Occipital lobe (tissue), 2 donors: ENCODE results near the gene KCNJ9. TPM values are rescaled to one million over a fixed set of nuclear protein-coding genes. Genes with fewer than 3 reads are reported as not detected.
"Not testable (repeated sequence)": the region's sequence is repeated elsewhere in the genome, so short reads cannot be mapped to it uniquely, and the experiment has no call there.

Source experiments
- DNase-seq: peaks from one replicate; lab custom pipeline; 2025; lab: John Stamatoyannopoulos, UW
- total RNA-seq: library from RNA; depleted of rRNA; stranded (reverse); fragments of >200 nt; gene quantifications from one replicate; pipeline ENCODE4 v1.2.3, GENCODE V29; 2014

KCNJ9 gene
- 14.7 TPM for total RNA-seq

DNA sequence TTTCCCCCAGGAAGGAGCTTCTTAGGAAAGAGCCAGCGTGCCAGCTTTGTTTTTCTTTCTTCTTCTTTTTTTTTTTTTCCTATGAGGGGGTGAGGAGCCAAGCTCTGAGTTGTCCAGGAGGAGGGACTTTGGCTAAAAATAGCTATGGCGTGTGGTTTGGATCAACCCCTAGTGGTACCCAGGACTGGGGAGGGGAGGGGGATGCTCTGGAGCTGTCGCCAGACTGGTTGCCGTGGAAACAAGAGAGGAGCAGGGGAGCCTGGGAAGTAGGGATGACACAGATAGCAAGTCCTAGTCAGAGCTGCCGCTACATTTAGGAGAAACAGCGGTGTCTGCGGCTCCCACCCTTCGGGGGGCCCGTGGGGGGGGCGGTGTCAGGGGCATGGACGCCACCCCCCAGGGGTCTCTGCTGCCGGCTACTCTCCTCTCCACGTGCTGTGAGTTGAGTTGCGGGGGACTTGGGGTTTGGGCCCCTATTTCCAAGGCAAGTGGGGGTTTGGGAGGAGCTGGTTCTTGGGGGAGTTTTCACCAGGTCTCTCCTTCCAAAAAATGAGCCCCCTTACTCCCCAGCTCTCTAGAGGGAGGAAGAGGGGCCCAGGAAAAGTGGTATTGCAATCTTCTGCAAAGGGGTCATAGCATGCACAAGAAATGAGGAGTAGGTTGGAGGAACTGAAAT, at the start of gene KCNJ9:
Gene KCNJ9 (plus strand): TSS at position 278 of the 676 bp plus-strand sequence. CDS start 2,493 bp downstream, outside the sequence.
- DNase-seq, result peak; percentile 91

DNA sequence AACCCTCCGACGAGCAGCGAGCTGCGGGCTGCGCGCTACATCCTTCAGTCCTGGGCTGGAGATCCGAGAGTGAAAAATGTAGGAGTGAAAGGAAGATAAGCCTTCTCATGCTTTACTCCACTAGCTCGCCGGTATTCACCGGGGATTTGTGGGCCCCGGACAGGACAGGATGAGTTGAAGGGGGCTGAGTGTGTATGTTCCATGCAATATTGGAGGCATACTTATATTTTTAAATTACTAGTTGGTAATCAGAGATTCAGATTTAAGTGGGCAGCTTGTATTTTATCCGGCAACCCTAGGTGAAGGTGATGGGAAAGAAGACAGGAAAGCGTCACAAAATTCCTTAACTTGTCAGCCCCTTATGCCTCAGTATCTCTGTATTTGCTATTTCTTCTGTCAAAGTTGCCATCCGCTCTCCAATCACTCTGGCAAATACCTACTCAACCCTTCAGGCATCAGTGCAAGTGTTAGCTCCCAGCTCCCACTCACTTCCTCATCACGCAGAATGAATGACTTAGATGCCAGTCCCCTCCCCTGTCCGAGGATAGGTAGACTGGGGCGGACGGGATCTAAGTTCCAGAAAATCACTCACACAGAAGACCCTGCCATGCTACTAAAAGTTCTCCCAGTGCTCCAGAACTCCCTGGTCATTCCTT, 49.0 kb upstream of the KCNJ9 start:
- DNase-seq, result no peak

DNA sequence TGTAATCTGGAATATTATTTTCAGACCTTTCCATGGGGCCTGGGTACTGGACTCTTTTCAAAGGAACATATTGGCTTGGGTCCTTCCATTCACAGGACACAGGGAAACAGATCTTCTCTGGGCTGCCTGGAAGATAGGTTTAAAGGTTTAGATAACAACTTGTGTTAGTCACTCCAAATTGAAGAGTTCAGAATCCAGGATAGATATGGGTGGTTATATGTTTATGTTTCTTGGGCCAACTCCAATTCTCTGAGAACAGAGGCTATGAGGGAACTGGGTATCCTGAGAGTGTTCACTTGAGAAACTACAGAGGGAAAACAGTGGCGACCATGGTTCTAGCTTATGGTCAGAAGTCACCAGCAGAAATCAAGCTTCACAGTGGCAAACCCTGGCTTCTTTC, 40.9 kb upstream of the KCNJ9 start:
- no peak for DNase-seq

DNA sequence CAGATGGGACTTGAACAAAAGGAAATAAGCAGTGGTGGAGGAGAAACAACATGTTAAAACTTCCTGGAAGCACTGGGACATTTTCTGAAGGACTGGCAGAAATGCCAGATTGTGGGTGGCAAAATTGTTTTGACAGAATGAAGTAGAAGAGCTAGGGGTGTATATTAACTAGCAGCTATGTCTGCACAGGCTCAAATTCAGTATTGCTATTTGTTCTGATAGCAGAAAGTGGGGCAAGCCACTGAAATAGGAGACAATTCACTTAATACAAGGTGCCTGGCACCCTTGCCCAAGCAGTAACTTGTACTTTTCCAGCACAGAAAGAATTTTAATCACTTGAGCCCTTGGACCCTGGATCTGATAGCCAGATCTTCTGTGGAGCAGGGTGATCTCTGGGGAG, 37.8 kb upstream of the KCNJ9 start:
- no peak for DNase-seq

DNA sequence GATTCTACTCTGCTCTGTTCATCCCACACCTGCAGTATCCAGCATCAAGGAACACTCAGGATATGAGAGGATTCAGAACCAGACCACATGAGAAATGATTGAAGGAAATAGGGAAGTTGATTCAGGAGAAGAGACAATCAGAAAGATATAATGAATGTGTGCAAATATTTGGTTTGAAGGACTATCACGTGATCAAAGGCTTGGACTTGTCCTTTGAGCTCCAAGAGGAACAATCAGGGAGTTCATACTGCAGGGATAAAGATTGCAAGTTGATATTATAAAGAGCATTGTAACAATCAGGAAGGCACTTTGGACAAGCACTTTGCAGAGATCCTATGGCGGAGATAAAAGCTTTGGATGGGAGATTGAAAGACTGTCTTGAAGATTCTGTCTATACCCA, 35.7 kb upstream of the KCNJ9 start:
- DNase-seq, result no peak

DNA sequence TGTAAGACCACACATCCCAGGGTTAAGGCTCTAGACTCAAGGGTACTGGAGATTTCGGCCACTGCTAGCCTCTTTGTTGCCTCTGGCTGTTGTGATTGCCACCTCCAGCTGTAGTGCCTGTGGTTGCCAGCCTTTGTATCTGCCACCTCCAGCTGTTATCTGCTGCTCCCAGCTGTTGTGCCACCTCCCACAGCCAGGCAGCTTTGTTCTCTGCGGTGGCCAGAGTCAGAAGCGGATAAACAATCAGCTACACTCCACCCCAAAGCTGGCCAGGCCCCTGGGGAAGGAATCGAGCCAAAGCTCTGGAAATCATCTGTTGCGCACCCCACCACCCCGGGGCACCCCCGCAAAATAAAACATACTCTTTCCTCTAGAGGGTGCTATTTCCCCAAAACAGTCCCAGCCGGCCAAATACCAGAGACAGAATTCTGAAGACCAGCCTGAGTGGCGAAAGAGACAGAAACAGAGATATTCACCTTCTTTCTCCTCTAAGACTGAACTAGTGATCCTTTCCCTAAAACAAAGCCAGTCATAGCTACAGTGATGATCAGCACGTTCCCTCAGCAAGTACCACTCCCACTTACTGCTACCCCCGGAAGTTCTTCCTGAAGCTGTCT, 34.7 kb upstream of the KCNJ9 start:
- DNase-seq, result peak; percentile 79

DNA sequence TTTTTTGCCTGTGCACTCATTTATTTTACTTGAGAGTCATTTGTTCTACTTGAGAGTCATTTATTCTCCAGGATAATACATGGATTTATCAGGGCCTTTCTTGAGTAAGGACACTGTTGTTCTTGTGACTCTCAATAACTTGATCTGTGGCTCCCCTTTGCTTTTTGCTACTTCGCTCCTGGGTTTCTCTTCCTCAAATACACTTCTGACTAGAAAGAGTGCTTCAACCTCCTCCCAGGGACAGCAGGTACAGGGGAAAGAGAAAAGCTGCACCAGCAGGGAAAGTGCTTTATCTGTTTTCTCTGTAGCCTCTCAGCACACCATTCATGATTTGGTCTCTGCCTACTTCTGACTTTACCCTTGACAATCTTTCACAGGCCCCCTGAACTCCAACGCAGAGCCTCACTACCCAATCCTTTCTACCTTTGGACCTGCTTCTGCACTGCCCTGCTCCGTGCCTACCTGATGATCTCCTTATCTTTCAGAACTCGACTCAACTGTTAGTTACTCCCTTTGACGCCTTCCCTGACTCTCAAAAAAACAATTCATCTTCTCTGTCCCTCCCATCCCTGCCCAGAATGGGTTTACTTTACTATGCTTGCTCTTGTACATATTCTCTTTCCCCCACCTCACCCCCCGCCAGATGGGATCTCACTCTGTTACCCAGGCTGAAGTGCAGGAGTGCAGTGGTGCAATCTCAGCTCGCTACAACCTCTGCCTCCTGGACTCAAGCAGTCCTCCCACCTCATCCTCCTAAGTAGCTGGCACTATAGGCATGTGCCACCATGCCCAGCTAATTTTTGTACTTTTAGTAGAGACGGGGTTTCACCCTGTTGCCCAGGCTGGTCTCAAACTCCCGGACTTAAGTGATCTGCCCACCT, 34.0 kb upstream of the KCNJ9 start:
- no peak for DNase-seq

DNA sequence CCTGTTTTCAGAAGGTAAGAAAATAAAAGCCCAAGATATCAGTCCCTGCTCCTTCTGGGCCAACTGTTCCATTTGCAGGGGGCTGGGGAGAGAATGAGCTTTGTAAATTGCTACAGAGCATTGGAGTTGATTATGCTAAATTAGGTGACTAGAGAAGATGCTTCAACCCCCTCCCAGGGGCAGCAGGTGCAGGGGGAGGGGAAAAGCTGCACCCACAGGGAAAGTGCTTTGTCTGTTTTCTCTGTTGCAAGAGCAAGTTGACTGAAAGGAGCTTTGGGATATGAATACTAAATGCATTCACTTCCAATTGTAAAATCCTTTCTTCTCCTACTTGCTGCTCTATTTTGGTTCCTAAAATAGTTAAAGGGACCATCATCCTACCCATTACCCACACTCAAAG, 33.0 kb upstream of the KCNJ9 start:
- no peak for DNase-seq

DNA sequence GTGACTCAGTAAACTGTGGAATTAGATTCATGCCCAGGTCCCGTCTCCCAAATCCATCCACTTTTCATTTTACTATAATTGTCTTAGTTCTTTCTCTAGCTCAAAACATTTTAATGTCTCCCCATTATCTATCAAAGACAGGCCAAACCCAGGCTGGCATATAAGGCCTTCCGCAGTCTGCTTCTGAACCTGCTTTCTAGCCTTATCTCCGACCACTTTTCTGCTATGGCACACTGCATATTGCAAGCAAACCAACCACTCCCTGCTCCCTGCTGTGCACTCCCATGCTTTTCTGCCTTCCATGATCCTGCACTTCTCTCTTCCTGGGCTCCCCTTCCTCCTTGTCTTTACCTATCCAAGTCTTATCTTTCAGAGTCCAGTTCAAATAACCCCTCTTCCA, 32.2 kb upstream of the KCNJ9 start:
- DNase-seq, result no peak

DNA sequence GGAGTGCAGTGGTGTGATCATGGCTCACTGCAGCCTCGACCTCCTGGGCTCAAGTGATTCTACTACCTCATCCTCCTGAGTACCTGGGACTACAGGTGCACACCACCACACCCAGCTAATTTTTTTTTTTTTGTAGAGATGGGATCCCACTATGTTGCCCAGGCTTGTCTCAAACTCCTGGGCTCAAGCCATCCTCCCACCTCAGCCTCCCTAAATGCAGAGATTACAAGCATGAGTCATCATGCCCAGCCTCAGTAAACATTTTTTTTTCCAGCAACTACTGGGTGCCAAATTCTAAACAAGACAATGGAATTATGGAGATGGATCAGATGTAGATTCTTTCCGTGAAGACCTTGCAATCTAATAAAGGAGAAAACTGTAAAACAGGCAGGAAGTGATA, 31.2 kb upstream of the KCNJ9 start:
- not testable (repeated sequence) for DNase-seq

DNA sequence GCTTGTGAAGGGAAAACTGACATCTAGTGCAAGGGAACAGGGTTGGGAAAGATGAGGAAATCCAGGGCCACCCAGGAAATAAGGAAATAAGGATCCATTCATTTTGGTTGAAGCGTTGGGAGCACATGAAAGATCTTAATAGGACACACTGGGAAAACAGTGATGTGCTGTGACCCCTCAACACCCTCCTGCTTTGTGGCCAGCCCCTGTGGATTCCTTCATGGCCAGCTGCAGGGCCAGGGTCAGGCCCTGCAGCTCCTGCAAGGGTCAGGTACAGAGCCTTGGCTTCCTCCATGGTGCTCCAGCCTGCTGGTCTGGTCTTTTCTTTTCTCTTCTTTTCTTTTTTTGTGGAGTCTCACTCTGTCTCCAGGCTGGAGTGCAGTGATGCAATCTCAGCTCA, 30.7 kb upstream of the KCNJ9 start:
- no peak for DNase-seq

DNA sequence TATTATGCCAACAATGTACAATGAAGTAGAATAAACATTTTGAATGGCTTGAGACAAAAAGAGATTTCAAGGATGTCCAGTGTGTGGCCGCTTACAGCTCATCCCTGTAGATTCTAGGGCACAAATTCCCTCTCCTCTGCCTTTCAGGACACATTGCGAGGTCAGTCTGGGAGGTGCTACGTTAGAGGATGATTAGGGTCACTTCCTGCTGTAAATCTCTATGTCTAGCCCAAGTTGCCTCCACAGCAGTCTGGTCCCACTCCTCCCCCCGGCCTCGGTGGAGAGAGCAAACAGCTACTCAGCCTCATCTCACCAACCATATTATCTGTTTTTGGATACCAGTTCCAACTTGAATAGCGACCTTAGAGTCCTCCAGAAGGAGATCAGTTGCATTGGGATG, 28.4 kb upstream of the KCNJ9 start:
- no peak for DNase-seq

DNA sequence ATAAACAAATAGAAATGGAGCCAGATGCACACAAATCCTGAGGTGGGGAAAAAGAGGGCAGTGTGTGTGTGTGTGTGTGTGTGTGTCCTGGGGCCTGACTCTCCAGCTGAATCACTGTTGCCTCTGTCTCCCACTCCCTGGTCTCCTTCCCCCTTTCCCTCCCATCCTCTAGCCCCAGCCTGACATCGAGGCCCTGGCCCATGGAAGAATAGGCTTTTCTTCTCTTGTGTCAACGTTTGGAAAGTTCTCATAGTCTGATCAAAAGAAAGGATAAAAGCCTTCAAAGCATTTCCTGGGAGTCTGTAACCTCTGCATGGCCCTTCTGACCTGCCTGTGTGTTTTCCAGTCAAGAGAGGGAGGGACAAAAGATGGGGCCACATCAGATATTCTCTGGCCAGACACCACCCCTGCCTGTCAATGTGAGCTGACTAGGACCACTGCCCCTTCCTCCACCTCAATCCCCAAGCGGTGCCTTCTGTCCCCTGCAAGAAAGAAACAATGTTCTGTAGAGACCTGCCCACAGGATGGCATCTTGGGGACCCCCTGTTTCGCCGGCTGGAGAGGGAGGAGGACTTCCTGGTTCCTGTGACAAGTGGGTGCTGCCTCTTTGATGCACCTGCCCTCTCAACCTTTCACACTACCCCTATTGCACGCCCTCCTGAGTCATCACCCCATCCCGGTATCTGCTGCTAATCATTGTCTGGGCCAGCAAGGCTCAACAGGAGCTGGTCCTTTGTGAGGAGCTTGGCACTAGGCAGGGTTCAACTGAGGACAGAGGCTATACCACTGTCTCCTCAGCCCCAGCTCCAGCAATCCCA, 27.6 kb upstream of the KCNJ9 start:
- DNase-seq, result no peak

DNA sequence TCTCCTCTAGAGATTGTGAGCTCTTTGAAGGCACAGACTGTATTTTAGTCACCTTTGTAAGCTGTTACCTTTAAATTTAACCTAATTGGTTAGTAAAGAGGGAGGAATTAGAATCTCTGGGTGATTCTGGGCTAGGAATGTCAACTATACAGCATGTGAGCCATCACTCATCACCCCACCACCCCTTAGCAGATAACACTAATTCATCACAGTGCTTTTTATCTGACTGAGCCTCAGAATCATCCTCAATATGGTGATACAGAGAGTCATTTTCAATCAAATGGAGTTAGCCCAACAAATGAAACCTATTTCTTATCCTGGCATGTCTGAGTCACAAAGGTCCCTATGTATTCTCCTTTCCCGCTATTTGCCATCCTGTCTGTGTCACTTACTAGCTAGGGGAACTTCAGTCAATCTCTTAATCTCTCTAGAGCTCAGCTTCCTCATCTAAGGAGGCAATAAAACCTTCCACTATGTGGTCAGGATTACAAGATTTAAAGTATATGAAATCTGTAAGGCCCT, 24.6 kb upstream of the KCNJ9 start:
- no peak for DNase-seq

DNA sequence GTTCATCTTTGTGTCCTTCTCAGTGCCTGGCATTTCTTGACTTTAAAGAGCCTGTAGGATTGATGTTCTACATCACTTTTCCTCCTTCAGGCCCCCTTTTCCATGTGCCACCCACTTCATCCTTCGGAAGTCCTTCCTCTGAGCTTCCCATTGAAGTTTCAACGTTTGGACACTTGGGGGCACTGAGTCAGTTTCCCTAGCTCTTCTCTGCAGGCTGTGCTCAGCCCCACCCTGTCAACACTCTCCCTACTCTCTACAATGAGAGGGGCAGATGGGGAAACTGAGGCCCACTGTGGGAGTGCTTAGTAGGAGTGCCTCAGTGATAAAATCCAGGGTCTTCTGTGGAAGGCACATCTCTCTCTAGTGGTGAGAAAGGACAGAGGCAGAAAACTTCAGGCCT, 23.3 kb upstream of the KCNJ9 start:
- no peak for DNase-seq

DNA sequence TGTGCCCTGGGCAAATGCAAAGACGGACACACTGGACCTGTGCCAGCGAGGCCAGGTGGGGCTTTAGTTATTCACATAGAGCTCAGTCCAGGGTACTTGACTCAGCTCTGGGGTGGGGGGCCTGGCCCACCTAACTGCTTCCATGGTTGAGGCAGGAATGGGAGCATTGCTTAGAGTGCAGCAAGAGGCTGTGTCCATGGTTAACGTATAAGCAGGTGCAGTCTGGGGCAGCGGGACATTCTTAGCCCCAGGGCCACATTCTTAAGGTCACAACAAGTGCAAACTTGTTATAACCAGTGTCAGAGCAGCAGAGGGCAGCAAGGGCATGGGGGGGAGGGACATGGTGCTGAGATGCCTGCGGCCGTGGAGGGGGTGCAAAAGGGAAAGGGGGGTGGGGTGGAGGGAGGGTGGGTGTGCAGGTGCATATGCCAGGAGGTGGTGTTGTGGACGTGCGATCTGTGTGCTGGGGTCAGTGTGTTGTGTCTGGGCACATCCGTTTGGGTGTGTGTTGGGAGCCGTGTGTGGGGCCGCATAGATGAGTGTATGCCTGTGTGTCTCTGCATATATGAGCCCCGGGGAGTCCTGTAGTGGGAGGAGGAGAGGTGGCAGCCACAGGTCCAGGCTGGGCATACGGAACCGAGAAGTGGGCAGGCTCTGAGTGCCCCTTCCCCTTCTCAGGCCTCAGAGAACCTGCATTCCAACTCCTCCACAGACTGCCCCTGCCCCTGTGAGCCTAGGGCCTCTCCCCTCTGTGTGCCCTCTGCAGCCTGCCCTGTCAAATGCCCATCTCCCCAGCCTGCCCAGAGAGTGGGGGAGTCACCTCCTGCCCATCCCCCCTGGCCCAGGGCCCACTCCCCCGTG, 19.7 kb upstream of the KCNJ9 start:
- peak; percentile 10 for DNase-seq

DNA sequence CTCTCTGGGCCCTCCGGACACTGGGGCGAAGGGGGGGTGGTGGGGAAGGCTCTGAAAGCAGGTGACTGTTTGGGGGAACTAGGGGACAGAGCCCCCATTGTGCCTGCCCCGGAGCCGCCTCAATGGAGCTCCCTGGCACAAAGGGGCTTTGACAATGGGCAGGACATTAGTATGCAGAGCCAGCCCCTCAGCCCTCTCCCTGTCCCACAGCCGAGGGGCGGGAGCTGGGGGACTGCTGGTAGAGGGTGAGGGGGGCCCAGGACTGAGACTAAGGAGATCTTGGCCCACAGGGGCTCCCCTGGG, 19.2 kb upstream of the KCNJ9 start:
- peak; percentile 89 for DNase-seq

DNA sequence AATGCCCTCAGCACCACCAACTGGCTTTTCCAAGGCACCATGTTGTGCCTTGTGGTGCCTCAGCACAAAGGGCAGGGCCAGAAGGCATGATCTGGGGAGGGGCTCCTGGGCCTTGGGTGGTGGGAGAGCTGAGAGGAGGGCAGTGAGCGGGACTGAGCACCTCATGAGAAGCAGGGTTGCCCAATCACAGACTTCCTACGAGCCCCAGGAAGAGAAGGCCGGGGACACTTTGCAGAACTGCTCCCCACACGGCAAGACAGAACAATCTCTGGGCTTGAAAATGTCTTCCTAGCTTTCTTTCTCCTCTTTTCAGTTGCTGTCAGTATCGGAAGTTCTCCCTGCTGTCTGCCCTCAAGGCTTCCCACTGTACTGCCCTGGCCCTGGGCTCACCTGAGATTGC, 18.2 kb upstream of the KCNJ9 start:
- DNase-seq, result no peak

DNA sequence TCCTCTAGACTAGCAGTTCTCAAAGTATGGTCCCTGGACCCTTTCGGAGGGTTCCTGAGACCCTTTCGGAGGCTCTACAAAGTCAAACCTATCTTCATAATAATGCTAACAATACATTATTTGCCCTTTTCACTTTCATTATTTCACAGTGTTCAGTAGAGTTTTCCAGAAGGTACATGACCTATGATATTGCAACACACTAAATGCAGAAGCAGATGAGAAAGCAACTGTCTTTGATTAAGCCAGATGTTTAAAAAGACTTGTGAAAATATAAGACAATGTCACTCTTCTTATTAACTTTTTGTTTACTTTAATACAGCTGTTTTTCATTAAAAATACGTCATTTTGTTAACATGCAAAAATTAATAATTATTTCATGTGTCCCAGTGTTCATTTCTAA, 17.2 kb upstream of the KCNJ9 start:
- DNase-seq, result no peak

DNA sequence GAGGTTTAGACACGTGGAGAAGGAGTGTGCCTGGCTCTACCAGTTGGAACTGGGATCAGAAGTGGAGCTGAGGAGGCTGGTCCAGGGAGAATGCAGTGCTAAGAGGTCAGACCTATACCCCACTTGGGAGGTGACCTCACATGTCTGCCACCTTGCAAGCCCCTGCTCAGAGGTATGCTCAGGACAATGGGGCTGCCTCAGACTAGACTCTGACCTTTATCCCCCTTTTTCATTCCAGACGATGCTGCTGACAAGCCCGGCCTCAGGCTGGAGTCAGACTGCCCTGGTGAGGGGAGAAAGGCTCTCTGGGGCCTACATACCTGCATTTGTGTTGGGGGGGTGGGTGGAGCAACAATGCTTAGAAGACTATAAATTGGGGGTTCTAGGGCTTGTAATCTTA, 16.6 kb upstream of the KCNJ9 start:
- no peak for DNase-seq
